GM13977 (cell line): Measurements from ENCODE around the gene KRT78.
A peak's percentile ranks its signal among the peaks of the same experiment; 100 is the strongest.
"Not testable (repeated sequence)": the region's sequence is repeated elsewhere in the genome, so short reads cannot be mapped to it uniquely, and the experiment has no call there.

ENCODE experiments used
- DNase-seq: peaks from one replicate; pipeline ENCODE4 v3.0.0; 2012; ENCODE audit warnings: low spot score
- in situ Hi-C: fragments of 300-500 bp; cut with MboI; formaldehyde crosslinking; loops from one replicate; pipeline ENCODE4 v1.12.0; 2022; ENCODE audit warnings: low sequenced_read_pairs, low pct_unique_long_range_greater_than_20kb, mixed read lengths, inconsistent platforms; ENCODE audit not compliant: unreplicated experiment
- TF ChIP-seq, protein P1 (sequence below): IDR thresholded peaks from 2 replicates; pipeline ENCODE4 v1.5.1; 2012; ENCODE audit warnings: mild to moderate bottlenecking, control low read depth; ENCODE audit not compliant: insufficient read depth; ENCODE audit errors: extremely low read depth, missing control alignments

KRT78 gene

DNA sequence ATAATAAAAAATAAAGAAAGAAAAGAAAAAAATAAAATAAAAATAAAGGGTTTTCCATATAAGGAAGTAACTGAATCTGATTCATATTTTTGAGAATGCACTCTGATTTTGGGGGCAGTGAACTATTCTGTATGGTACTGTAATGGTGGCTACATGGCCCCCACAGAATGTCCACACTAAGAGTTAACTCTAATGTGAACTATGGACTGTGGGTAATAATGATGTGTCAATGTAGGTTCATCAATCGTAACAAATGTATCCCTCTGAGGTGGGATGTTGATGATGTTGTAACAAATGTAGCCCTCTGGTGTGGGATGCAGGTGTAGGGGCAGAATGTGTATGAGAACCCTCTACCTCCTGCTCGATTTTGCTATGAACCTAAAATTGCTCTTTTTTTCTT is 42.2 kb upstream of the KRT78 start:
- in situ Hi-C loops = no loop called here
- TF ChIP-seq, protein P1, sequence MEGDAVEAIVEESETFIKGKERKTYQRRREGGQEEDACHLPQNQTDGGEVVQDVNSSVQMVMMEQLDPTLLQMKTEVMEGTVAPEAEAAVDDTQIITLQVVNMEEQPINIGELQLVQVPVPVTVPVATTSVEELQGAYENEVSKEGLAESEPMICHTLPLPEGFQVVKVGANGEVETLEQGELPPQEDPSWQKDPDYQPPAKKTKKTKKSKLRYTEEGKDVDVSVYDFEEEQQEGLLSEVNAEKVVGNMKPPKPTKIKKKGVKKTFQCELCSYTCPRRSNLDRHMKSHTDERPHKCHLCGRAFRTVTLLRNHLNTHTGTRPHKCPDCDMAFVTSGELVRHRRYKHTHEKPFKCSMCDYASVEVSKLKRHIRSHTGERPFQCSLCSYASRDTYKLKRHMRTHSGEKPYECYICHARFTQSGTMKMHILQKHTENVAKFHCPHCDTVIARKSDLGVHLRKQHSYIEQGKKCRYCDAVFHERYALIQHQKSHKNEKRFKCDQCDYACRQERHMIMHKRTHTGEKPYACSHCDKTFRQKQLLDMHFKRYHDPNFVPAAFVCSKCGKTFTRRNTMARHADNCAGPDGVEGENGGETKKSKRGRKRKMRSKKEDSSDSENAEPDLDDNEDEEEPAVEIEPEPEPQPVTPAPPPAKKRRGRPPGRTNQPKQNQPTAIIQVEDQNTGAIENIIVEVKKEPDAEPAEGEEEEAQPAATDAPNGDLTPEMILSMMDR = no peak

DNA sequence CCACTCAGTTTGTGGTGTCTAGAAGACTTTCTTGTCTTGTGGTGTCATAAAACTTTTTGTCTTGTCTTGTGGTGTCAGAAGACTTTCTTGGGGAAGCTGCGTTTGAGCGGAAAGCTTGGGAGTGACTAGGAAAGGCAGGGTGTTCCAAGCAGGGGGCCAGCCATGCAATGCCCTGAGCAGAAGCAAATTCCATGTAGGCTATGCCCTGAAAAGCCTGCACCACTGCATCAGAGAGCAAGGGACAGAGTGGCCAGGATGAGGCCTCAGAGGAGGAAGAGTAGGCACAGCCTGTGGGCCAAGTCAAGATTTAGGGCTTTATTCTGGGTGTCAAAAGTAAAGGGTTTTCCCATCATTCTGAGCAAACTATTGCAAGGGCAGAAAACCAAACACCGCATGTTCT is 41.6 kb upstream of the KRT78 start:
- DNase-seq = no peak
- TF ChIP-seq, protein P1 = no peak
- in situ Hi-C loops = no loop called here

More for the DNA sequence above, 42.2 kb upstream of the KRT78 start:
- no peak for DNase-seq

DNA sequence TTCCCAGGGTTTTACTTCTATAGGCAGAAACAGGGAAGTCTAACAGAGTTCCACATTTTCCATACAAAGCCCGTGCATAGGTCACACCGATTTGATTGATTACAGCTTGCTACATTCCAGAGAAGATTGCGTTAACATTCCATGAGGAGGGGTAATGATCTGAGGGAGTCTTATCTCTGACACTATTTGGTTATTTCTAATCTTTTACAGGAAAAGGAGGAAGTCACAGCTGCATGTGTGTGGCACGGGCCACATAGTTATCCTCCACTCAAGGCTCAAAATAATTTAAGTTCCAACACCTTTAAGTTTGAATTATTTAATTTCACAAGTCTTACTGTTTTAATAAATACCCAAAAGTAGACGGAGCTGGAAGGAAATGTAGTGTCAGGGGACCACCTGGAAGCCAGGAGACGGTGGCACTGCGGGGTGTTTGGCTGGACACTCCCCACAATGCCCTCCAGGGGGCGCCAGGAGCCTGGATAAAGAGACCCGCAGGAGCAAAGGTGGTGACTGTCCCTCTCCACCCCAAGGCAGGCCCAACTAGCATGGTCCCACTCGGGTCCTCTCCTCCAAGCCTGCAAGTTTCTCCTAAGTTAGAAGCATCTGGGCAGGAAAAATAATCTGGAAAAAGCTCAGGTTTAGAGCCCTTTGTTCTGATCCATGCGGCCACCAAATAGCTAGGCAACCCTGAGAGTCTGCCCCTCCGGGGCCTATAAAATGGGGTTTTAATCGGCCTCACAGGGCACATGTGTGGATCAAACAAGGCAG is 35.9 kb upstream of the KRT78 start:
- in situ Hi-C loops = loop anchor here (5.0 to 10.0 kb wide), 2 partner anchors 93 to 730 kb away; no protein-coding TSS in a partner anchor
- DNase-seq = peak; percentile 83
- TF ChIP-seq, protein P1 = peak; percentile 83

DNA sequence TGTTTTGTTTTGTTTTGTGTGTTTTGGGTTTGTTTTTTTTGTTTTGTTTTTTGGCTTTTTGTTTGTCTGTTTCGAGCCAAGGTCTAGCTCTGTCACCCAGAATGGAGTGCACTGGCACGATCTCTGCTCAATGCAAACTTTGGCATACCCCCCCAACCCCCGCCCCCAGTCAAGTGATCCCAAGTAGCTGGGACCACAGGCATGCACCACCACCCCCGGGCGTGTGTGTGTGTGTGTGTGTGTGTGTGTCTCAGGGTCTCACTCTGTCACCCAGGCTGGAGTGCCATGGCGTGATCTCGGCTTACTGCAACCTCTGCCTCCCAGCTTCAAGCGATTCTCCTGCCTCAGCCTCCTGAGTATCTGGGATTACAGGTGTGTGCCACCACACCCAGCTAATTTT is 31.7 kb upstream of the KRT78 start:
- DNase-seq = not testable (repeated sequence)
- in situ Hi-C loops = loop anchor here (10.0 kb wide), 1 partner anchor 726 kb away; no protein-coding TSS in a partner anchor

DNA sequence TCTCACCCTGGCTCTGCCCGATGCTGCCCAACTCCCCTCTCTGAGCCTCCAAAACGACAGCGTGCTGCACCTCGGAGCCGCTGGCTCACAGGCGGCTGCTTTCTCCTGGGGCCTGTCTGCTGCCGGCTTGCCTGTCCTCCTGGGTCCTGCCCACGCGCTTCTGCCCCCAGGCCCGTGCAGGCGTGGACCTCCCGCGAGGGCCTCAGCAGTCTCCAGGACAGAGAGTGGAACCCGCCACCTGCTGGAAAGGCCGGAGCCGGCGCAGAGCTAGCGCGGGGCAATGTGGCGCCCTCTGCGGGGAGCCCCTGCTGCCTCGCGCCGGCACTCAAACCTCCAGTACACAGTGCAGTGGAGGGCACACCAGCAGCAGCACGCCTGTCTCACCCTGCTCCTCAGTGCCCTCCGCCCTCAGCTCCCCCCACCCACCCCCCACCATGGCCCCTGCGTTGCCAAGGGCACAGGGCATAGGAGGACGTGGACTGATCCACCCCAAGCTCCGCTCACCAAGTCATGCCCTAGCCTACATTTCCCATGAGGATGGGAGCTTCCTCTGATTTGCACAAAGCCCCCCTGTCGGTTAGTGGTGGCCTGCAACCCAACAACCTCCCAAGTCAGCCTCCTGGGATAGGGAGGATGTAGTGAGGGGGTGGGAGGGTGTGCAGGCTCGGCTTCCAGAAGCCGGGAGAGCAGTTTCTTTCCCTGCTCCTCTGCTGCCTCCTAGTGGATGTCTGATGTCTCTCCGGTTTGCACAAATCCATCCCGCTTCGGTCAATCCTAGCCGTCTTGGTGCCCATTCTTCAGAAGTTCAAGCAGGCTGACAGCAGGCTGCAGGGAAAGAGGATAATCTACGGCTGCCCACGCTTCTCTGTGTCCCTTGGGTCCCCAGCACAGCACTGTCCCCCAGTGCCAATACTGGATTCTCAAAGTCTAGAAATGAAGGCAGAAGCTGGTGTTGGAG is 30.9 kb upstream of the KRT78 start:
- DNase-seq = peak; percentile 74
- in situ Hi-C loops = loop anchor here (10.0 kb wide), 1 partner anchor 725 kb away; no protein-coding TSS in a partner anchor
- TF ChIP-seq, protein P1 = peak; percentile 78

DNA sequence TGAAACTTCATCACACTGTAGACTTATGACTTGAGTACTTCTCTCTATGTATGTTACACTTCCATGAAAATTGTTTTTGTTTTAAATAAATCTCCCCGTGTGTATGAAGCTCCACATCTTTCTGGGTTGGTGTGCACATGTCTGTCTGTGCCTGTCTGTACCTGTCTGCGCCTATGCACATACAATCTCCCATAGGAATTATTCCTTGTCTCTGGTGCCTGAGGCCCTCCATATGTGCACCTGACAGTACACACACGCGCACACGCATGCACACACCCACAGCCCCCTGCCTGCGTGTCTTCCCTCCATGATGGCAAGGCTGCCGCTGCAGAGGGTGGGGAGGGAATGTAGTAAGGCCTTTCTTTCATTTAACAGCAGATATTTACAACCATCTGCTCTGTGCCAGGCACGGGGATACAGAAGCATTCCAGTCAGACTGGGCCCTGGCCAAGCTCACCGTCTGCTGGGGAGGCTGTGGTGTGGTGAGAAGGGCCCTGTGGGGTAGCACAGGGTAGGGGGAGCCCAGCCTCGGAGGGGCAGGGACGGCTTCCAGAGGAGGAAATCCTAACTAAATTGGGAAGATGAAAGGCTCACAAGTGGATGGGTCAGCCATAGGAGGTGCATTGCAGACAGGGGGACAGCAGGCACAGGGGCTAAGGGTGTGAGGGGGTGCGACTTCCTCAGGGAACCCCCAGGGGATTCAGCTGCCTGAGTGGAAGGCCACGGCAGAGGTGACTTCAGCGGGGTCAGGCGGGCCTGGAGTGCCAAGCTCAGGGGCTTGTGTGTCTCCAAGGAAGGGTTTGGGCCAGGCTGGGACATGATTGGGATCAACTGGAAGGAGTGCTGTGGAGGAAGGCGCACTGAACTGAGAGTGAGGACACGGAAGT is 30.0 kb upstream of the KRT78 start:
- in situ Hi-C loops = no loop called here
- TF ChIP-seq, protein P1 = no peak

More for the DNA sequence above, 30.0 kb upstream of the KRT78 start:
- DNase-seq = no peak
